Neural cell (in vitro differentiated cells): ENCODE measurements around the gene TUBGCP2. TPM values are rescaled to one million over a fixed set of nuclear protein-coding genes. Genes with fewer than 3 reads are reported as not detected.

Experiments
- H2AFZ ChIP-seq: fragments of 200-600, 300-800 bp; sonication (generic), shearing (Covaris generic); 2 replicates; pipeline ENCODE4 v1.6.0; 2014; ENCODE audit warnings: low read depth, mild to moderate bottlenecking, antibody characterized with exemption, low read length, moderate library complexity
- H3F3A ChIP-seq: fragments of 200-600 bp; shearing (Covaris generic); 2 replicates; pipeline ENCODE4 v1.6.1; 2016; ENCODE audit warnings: mild to moderate bottlenecking, moderate library complexity, mixed read lengths, antibody characterized with exemption, low read length; ENCODE audit not compliant: insufficient read depth, poor library complexity, severe bottlenecking
- H3K27ac ChIP-seq: fragments of 200-600, 300-800 bp; sonication (generic), shearing (Covaris generic); 2 replicates; pipeline ENCODE4 v1.5.1; 2014; ENCODE audit warnings: mild to moderate bottlenecking, low read length, moderate library complexity
- H3K27me3 ChIP-seq: fragments of 300-800, 200-600 bp; sonication (generic), shearing (Covaris generic); 2 replicates; pipeline ENCODE4 v1.6.0; 2014; ENCODE audit warnings: mild to moderate bottlenecking, low read depth, low read length, moderate library complexity; ENCODE audit not compliant: insufficient read depth
- H3K36me3 ChIP-seq: fragments of 300-800, 200-600 bp; sonication (generic), shearing (Covaris generic); 2 replicates; pipeline ENCODE4 v1.5.1; 2014; ENCODE audit warnings: mild to moderate bottlenecking, antibody characterized with exemption, low read length, moderate library complexity; ENCODE audit not compliant: insufficient read depth
- H3K4me2 ChIP-seq: fragments of 300-800, 200-600 bp; sonication (generic), shearing (Covaris generic); 2 replicates; pipeline ENCODE4 v1.6.0; 2014; ENCODE audit warnings: mild to moderate bottlenecking, low read length
- H3K4me3 ChIP-seq: fragments of 300-800, 200-600 bp; sonication (generic), shearing (Covaris generic); 2 replicates; pipeline ENCODE4 v1.5.1; 2014; ENCODE audit warnings: mild to moderate bottlenecking, low read length, moderate library complexity
- H3K79me2 ChIP-seq: fragments of 200-600 bp; shearing (Covaris generic); replicated peaks from 2 replicates; pipeline ENCODE4 v1.6.0; 2014; ENCODE audit warnings: mild to moderate bottlenecking, low read length, moderate library complexity; ENCODE audit not compliant: insufficient read depth
- H3K9ac ChIP-seq: fragments of 300-800, 200-600 bp; sonication (generic), shearing (Covaris generic); 2 replicates; pipeline ENCODE4 v1.6.1; 2016; ENCODE audit warnings: mild to moderate bottlenecking, low read length, mixed read lengths
- H3K9me2 ChIP-seq: fragments of 200-600 bp; shearing (Covaris generic); 2 replicates; pipeline ENCODE4 v1.6.1; 2016; ENCODE audit warnings: mild to moderate bottlenecking, low read length, mixed read lengths; ENCODE audit not compliant: insufficient read depth
- H3K9me3 ChIP-seq: fragments of 200-600, 300-800 bp; sonication (generic), shearing (Covaris generic); 2 replicates; pipeline ENCODE4 v1.6.1; 2016; ENCODE audit warnings: mild to moderate bottlenecking, mixed run types, low read length, moderate library complexity, mixed read lengths
- H4K20me1 ChIP-seq: fragments of 200-600 bp; shearing (Covaris generic); 2 replicates; pipeline ENCODE4 v1.6.1; 2016; ENCODE audit warnings: mild to moderate bottlenecking, mixed run types; ENCODE audit not compliant: insufficient read depth
- EP300 ChIP-seq: fragments of 450-650 bp; conservative IDR thresholded peaks from 2 replicates; pipeline ENCODE4 v1.6.1; 2014; ENCODE audit warnings: antibody characterized with exemption, mild to moderate bottlenecking, moderate library complexity; ENCODE audit not compliant: poor library complexity, severe bottlenecking
- EZH2 ChIP-seq: fragments of 200-600, 300-800 bp; shearing (Covaris generic), sonication (generic); IDR thresholded peaks from 2 replicates; pipeline ENCODE4 v1.6.1; 2014; ENCODE audit warnings: antibody characterized with exemption, low read length, borderline replicate concordance, mild to moderate bottlenecking; ENCODE audit not compliant: insufficient read depth, poor library complexity, severe bottlenecking
- MXI1 ChIP-seq: fragments of 450-650 bp; conservative IDR thresholded peaks from 2 replicates; pipeline ENCODE4 v1.6.1; 2014; ENCODE audit warnings: antibody characterized with exemption, mild to moderate bottlenecking; ENCODE audit not compliant: poor library complexity, severe bottlenecking
- POLR2AphosphoS5 ChIP-seq: IDR thresholded peaks from 2 replicates; pipeline ENCODE4 v1.6.1; 2012
- RAD21 ChIP-seq: fragments of 450-650 bp; conservative IDR thresholded peaks from 2 replicates; pipeline ENCODE4 v1.6.1; 2014; ENCODE audit warnings: antibody characterized with exemption, mild to moderate bottlenecking, moderate library complexity
- SMC3 ChIP-seq: fragments of 450-650 bp; conservative IDR thresholded peaks from 2 replicates; pipeline ENCODE4 v1.6.1; 2014; ENCODE audit warnings: antibody characterized with exemption, mild to moderate bottlenecking, moderate library complexity; ENCODE audit not compliant: poor library complexity
- TAF1 ChIP-seq: IDR thresholded peaks from 2 replicates; pipeline ENCODE4 v1.6.1; 2012; ENCODE audit warnings: low read depth
- polyA plus RNA-seq: library from polyadenylated mRNA; depleted of rRNA; stranded (reverse); fragments of >200 nt; gene quantifications from 2 replicates; pipeline ENCODE4 v1.2.3, GENCODE V29; 2014
- TF ChIP-seq, protein P1 (sequence below): IDR thresholded peaks from 2 replicates; pipeline ENCODE4 v1.6.1; 2012; ENCODE audit warnings: borderline replicate concordance
- TF ChIP-seq, protein P2 (sequence below): fragments of 450-650 bp; IDR thresholded peaks from 2 replicates; pipeline ENCODE4 v1.5.1; 2014; ENCODE audit warnings: antibody characterized with exemption, mild to moderate bottlenecking, moderate library complexity; ENCODE audit not compliant: poor library complexity, severe bottlenecking

Gene TUBGCP2
- polyA plus RNA-seq, 1 donor from 2014 or later, result 34.5 TPM

DNA sequence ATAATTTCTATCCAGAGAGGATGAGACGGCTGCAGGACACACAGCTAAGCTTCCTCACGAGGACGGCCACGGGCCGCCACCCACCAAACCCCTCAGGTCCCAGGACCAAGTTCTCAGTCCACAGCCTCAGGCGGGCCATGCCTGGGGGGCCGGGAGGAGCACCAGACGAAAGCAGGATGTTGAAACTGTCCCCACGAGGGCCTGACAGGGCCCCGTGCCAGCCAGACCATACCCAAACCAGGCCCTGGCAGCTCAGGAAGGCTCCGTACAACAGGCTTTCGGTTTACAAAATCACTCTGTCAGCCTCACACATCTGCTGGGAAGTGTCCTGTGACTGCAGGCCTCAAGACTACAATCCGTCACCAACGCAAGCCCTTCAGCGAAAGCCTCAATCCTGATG lies 14.5 kb downstream of the TUBGCP2 start:
- no peak overlapping the region for H3K4me2 ChIP-seq
- no peak overlapping the region for H3K9ac ChIP-seq
- H2AFZ ChIP-seq, result no peak overlapping the region
- H3F3A ChIP-seq, result no peaks in the 10 kb centered on the region
- H3K27me3 ChIP-seq, result no peaks in the 10 kb centered on the region
- H3K27ac ChIP-seq, result no peak overlapping the region
- TF ChIP-seq POLR2AphosphoS5 (no peak), RAD21 (no peak), TAF1 (no peak), EP300 (no peak), EZH2 (no peak), SMC3 (no peak), MXI1 (no peak)
- TF ChIP-seq, protein P1, sequence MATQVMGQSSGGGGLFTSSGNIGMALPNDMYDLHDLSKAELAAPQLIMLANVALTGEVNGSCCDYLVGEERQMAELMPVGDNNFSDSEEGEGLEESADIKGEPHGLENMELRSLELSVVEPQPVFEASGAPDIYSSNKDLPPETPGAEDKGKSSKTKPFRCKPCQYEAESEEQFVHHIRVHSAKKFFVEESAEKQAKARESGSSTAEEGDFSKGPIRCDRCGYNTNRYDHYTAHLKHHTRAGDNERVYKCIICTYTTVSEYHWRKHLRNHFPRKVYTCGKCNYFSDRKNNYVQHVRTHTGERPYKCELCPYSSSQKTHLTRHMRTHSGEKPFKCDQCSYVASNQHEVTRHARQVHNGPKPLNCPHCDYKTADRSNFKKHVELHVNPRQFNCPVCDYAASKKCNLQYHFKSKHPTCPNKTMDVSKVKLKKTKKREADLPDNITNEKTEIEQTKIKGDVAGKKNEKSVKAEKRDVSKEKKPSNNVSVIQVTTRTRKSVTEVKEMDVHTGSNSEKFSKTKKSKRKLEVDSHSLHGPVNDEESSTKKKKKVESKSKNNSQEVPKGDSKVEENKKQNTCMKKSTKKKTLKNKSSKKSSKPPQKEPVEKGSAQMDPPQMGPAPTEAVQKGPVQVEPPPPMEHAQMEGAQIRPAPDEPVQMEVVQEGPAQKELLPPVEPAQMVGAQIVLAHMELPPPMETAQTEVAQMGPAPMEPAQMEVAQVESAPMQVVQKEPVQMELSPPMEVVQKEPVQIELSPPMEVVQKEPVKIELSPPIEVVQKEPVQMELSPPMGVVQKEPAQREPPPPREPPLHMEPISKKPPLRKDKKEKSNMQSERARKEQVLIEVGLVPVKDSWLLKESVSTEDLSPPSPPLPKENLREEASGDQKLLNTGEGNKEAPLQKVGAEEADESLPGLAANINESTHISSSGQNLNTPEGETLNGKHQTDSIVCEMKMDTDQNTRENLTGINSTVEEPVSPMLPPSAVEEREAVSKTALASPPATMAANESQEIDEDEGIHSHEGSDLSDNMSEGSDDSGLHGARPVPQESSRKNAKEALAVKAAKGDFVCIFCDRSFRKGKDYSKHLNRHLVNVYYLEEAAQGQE, result no peak
- TF ChIP-seq, protein P2, sequence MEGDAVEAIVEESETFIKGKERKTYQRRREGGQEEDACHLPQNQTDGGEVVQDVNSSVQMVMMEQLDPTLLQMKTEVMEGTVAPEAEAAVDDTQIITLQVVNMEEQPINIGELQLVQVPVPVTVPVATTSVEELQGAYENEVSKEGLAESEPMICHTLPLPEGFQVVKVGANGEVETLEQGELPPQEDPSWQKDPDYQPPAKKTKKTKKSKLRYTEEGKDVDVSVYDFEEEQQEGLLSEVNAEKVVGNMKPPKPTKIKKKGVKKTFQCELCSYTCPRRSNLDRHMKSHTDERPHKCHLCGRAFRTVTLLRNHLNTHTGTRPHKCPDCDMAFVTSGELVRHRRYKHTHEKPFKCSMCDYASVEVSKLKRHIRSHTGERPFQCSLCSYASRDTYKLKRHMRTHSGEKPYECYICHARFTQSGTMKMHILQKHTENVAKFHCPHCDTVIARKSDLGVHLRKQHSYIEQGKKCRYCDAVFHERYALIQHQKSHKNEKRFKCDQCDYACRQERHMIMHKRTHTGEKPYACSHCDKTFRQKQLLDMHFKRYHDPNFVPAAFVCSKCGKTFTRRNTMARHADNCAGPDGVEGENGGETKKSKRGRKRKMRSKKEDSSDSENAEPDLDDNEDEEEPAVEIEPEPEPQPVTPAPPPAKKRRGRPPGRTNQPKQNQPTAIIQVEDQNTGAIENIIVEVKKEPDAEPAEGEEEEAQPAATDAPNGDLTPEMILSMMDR, result no peak
- H4K20me1 ChIP-seq, result no peaks in the 10 kb centered on the region
- no peaks in the 10 kb centered on the region for H3K9me3 ChIP-seq
- H3K79me2 ChIP-seq, result no peaks in the 10 kb centered on the region
- no peaks in the 10 kb centered on the region for H3K36me3 ChIP-seq
- no peak overlapping the region for H3K4me3 ChIP-seq
- H3K9me2 ChIP-seq, result no peaks in the 10 kb centered on the region

GRCh38 chr10:133293810-133294119 lies 14.9 kb downstream of the TUBGCP2 start:
- Histone ChIP-seq H3K79me2 (no peaks in the 10 kb centered on the region), H3K9me2 (no peaks in the 10 kb centered on the region), H3F3A (no peaks in the 10 kb centered on the region), H3K9ac (no peak overlapping the region), H3K4me3 (no peak overlapping the region), H3K36me3 (no peaks in the 10 kb centered on the region), H3K27me3 (no peaks in the 10 kb centered on the region), H3K9me3 (no peaks in the 10 kb centered on the region), H3K4me2 (no peak overlapping the region), H3K27ac (no peak overlapping the region), H2AFZ (no peak overlapping the region), H4K20me1 (no peaks in the 10 kb centered on the region)
- TF ChIP-seq EZH2, result no peak
- TF ChIP-seq, protein P2, result no peak
- TF ChIP-seq TAF1, result no peak
